ENCODE results near the gene CCSER2.
A peak's percentile ranks its signal among the peaks of the same experiment; 100 is the strongest.
"Not testable (repeated sequence)": the region's sequence is repeated elsewhere in the genome, so short reads cannot be mapped to it uniquely, and the experiment has no call there.

CCSER2 gene

DNA sequence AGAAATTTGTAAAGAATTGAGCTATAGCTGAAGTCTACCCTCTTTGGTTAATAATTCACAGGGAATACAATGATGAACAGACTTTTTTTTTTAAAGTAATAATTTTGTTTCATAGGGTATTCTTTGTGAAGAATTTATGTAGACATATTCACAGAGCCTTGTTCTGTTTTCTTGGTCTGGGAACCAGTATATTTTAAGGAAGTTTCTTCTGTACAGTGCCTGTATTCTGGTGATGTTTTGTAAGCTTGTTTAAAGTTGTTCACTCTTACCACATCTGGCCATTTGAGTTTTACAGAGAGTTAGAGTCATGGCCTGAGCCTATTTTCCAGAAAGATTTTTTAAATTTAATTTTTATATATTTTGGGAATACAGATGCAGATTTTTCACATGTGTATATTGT is 70.3 kb downstream of the CCSER2 start:
- no peak for DNase-seq

- no peak for DNase-seq
Observed at GRCh38 chr10:84401854-84402611, 73.6 kb downstream of the CCSER2 start.

GRCh38 chr10:84404783-84405182 is 76.4 kb downstream of the CCSER2 start:
- no peak for DNase-seq

GRCh38 chr10:84405662-84406061 is 77.3 kb downstream of the CCSER2 start:
- DNase-seq, result no peak

DNA sequence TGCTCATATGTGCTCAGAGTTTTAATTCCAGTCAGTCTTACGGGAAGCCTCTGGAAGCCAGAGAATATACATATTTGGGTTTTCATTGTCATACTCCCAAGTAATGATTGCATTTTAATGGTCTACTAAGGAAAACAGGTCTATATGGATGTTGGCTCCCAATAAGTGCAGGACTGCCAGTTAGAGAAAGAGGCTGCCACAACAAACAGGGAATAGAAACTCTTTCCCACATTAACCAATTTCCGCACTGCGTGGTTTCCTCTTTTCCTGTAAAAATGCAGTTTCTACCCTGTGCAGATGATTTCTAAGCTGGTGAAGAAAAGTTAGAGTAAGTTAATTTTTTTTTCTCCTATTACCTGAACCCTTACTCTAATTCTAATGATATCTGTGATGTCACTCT is 78.2 kb downstream of the CCSER2 start:
- DNase-seq, result no peak

GRCh38 chr10:84407388-84408049 is 79.1 kb downstream of the CCSER2 start:
- DNase-seq, result no peak

- DNase-seq, result no peak
Observed at GRCh38 chr10:84412482-84412881, 84.1 kb downstream of the CCSER2 start.

DNA sequence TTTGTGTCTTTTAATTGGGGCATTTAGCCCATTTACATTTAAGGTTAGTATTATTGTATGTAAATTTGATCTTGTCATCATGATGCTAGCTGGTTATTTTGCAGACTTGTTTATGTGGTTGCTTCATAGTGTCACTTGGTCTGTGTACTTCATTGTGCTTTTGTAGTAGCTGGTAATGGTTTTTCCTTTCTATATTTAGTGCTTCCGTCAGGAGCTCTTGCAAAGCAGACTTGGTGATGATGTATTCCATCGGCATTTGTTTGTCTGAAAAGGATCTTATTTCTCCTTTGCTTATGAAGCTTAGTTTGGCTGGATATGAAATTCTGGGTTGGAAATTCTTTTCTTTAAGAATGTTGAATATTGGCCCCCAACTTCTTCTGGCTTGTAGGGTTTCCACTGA is 85.7 kb downstream of the CCSER2 start:
- DNase-seq, result not testable (repeated sequence)

DNA sequence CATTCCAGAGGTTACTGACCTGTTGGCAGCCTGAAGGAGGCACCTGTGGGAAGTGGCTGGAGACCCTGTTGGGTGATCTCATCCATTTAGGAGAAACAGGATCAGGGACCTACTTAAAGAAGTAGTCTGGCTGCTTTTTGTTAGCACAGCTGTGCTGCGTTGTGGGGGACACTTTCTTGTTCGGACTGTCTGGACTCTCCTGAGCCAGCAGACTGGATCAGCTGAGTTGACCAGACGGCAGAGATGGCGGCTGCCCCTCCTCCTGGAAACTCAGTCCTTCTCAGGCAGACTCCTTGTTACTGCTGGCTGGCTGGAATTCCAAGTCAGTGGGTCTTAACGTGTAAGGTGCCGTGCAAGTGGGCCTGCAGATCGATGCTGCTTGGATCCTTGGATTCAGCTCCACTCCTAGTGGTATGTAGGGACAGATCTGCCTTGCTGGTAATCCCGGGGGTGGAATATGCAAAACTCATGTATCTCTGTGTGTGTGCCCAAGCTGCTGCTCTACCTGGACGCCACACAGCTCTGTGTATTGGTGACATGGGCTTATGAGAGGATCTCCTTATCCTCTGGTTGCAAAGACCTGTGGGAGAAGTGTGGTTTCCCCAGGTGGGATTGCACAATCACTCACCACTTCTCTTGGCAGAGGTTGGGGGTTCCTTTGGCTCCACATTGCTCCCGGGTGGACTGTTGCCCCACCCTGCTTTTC is 87.3 kb downstream of the CCSER2 start:
- no peak for DNase-seq

GRCh38 chr10:84416245-84416555 is 87.8 kb downstream of the CCSER2 start:
- DNase-seq, result no peak

- no peak for DNase-seq
Observed at GRCh38 chr10:84423719-84424118, 95.3 kb downstream of the CCSER2 start.

DNA sequence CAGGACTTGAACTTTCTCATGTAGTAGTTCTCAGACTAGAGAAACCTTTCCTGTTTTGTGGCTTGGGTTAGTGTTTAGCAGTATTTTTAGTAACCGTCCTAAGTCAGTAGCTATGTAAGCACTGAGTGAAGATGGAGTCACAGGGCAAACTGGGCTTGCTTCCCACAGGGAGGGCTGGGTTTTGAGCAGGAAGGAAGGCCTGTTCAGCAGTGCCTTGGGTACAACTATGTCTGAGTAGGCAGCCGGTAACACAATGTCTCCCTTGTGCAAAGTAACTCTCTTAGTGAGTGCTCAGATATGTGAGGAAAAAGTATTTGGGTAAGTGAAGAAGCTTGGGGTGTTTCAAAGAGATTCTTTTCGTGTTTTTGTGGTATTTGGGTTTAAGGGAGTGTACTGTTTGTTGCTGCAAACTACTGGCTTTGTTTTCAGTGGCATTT is 96.4 kb downstream of the CCSER2 start:
- no peak for DNase-seq

DNA sequence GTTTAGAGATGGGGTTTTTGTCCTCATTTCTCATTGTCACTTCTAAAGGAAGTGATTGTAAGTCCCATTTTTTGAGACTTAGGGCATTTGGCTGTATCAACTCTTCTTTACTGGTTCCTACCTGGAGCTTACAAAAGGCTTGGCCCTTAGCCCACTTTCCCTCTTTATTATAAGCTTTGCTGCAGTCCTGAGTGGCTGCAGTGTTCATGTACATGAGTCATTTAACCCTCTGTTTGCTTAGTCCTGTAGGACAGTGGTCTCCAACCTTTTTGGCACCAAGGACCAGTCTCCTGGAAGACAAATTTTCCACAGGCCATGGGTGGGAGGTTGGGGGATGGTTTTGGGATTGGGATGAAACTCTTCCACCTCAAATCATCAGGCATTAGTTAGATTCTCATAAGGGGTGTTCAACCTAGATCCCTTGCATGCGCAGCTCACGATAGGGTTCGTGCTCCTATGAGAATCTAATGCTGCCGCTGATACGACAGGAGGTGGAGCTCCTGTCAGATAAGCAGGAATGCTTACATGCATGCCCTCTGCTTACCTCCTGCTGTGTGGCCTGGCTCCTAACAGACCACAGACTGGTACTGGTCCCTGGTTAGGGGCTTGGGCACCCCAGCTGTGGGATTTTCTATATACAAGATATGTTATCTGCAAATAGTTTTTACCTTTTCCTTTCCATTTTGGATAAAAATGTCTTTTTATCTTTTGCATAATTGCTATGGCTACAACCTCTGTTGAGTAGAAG is 99.7 kb downstream of the CCSER2 start:
- no peak for DNase-seq

- DNase-seq, result no peak
Observed at GRCh38 chr10:84428711-84429110, 100.3 kb downstream of the CCSER2 start.

DNA sequence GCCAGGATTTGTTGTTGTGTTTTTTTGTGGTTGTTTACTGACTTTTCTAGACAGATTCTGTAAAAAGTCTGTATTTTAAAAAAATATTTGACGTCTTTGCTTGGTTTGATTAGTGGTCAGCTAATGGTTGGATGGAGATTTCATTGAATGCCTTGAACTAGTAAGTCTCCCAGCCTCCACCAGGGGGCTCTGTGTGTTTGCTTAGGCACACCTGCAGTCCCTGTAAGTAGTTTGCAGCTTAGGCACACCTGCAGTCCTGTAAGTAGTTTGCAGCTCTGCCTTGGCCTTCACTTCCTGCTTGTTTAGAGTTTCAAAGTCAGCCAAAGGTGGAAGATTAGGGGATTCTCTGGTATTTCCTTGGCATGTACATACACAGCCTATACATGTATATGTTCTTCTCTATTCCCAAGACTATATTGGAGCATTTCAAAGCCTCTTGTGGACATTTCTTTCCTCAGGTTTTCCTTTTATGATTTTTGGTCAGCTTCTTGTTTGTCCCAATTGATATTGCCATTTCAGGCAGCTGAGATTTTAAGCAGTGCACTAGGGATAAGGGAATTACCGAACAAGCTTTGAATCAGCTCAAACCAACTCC is 101.6 kb downstream of the CCSER2 start:
- DNase-seq, result peak; percentile 43

DNA sequence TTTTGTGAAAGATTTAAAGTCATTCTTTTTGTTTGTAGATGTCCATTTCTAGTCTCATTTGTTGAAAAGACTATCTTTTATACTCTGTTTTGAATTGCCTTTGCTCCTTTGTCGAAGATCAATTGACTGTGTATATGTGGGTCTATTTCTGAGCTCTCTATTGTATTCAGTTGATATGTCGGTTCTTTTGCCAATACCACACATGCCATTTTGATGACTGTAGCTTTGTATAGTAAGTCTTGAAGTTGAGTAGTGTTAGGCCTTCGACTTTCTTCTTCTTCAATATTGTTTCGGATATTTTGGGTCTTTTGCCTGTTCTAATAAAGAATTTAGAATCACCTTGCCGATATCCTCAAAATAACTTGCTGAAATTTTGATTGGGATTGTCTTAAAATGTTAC is 104.5 kb downstream of the CCSER2 start:
- DNase-seq, result no peak

DNA sequence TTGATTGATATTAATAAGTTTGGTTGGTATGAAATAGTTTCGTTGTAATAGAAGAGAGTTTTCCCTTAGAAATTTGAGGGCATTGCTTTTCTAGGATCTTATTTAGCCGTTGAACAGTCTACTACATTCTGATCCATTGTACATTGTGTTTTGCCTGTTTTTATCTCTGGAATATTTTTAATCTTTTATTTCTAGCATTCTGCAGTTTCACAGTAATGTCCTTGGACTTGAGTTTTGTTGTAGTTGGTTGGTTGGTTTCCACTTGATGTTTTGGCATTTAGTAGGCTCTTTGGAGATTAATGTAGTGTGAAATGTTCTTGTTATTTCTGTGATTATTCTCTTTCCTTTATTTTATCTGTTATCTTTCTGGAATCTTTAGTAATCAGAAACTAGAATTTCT is 112.4 kb downstream of the CCSER2 start:
- no peak for DNase-seq

DNA sequence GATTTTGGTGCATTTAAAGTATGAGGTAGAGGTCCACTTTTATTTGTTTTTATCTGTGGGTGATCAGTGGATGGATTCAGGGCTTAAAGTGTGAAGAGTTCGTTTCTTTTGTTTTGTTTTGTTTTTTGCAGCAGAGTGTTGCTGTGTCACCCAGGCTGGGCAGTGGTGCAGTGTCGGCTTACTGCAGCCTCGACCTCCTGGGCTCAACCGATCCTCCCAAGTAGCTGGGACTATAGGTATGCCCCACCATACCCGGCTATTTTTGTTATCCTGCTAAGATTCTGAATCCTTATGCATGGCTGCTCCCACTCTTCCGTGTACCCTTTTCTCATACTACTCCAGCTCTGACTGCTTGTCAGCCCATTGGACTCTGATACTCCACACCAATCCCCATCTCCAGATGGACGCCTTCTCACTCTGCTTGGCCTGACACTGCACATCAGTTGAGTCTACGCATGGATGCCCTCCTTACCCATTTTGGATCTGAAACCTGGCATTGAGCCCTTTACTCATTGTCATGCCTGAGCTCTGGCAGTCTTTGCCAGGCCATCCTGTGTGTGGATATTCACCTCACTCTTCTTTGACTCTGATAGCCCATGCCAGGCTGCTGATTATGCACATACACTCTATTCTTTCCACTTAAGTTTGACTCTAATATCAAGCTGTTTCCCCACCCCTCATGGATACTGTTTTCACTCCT is 119.5 kb downstream of the CCSER2 start:
- no peak for DNase-seq

DNA sequence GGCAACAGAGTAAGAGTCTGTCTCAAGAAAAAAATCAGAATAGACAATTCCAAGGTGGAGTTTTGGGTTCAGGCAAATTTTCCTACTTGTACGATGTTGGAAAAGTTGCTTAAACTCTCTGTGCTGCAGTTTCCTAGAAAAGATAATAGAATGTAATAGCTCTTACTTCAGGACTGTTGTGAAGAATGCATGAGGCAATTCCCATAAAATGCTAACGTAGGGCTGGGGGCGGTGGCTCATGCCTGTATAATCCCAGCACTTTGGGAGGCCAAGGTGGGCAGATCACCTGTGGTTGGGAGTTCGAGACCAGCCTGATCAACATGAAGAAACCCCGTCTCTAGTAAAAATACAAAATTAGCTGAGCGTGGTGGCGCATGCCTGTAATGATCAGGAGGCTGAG is 121.0 kb downstream of the CCSER2 start:
- not testable (repeated sequence) for DNase-seq

DNA sequence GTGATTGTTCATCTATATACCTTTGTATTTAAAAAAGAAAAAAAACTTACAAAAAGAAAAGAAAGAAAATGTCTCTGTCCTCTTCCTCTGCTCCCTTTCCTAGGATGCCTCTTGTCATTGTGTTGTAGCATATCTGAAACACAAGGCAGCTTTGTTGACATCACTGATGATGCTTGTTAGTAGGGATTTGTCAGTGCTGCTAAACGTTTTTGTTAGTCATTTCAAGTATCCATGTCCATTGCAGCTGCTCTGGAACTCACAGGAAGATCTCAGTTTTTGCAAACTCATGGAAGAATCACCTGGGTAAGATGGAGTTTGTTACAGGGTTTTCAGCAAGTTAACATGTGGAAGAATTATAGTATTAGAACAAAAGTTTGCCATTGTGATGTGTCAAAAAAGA is 123.6 kb downstream of the CCSER2 start:
- no peak for DNase-seq

DNA sequence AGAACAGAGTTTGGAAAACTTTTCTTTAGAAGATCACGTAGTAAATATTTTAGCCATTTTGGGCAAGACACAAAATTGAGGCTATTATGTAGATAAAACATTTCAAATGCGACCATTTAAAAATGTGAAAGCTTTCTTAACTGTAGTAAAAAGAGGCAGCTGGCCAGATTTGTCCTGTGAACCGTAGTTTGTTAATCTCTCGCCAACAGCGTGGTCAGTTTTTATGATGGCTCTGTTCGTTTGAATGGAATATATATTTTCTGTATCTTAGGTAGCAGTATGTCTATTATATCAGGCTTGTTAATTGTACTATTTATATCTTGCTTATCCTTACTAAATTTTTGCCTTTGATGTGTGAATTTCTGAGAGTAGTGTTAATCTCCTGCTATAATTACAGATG is 124.9 kb downstream of the CCSER2 start:
- no peak for DNase-seq

GRCh38 chr10:84456126-84456525 is 127.7 kb downstream of the CCSER2 start:
- DNase-seq, result no peak

Measured in CD4-positive, alpha-beta T cell treated with Interferon gamma for 1 hour (primary cell).